DMS114 treated with DMSO at 0.1 percent for 48 hours (cell line): ENCODE measurements around the gene INVS.
"Not testable (repeated sequence)": the region's sequence is repeated elsewhere in the genome, so short reads cannot be mapped to it uniquely, and the experiment has no call there.

Experiments
- DNase-seq: peaks from one replicate; lab custom pipeline; 2025; ENCODE audit not compliant: unreplicated experiment; lab: John Stamatoyannopoulos, UW

The INVS gene

DNA sequence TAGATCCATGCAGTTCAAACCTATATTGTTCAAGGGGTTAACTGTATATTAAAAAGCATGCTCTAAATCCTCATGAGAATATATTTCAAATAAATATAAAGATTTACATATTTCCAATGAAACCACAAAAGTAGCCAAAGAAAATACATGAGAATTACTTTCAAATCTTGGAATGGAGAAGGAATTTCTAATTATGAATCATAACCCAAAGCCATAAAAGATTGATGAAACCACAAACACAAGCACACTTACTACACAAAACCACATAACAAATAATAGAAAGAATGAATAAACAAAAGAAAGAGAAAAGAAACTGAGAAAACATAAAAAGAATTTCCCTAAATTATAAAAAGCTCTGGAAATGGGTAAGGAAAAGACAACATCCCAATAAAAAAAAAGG lies 16.3 kb upstream of the INVS start:
- no peak for DNase-seq

GRCh38 chr9:100083448-100084127 lies 15.5 kb upstream of the INVS start:
- no peak for DNase-seq

DNA sequence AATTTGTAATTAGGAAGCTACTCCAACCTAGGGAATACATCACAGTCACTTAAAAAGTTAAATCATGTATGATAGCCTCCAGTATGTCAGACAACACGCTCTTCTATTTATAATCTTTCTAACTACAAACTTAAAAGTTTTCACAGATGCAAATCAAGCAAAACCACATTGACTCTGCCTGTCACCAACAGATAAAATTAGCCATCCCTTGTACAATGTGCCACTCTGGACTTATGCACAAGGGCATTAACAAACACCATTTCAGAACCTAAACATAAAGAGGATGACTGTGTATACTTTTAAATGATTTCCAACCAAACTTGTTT lies 15.0 kb upstream of the INVS start:
- no peak for DNase-seq

DNA sequence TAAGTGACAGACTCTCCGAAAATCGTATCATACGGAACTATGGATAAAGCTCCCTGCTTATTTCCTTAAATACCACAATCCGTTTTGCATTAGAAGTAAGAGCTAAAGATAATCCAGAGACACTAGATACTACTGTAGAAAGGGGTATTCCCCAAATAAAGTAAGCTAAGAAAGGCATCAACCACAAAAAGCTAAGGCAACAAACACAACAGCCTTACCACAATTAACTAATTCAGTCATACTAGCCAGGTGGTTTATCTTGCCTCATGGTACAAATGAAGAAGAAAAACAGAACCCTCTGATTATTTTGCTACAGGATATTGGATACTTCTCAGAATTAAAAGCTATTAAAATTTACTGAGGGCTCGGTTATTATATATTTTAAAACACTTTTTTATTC lies 14.3 kb upstream of the INVS start:
- no peak for DNase-seq

DNA sequence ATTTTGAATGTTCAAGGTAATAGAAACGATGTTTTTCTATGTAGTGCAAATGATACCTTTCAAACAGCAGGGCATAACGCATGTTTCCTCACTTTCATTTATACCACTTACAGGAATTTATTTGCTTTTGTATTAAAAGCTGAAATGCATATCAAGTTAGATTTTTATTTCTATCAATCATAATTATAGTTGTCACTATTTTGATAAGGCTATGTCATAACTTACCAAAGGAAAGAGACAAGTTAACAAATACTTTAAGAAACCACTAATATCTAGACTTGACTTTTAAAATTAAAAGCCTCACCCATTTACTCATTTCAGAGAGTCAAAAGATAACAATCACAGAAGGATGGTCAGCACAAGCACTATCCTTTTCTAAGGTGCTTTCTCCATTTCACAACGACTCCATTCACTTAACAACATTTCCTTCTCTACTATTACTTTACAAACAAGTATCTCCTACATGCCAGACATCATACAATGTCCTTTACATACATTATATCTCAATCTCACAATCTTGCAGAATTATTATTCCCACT lies 12.9 kb upstream of the INVS start:
- no peak for DNase-seq

DNA sequence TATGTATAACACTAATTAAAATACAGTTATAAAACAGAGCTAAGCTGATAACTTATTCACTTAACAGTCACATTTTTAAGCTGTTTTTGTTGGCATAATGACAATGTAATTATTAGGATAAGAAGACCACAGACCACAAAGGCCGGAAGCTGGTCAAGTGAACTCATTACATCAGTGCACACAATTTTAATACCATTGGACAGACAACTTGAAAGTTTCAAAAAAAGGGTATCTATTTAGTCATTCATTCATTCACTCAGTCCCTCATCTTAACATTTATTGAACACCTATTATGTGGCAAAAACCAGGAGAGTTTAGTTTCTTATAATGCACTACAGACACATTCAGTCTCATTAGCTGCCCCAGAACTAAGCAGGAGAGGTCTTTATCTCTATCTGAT lies 11.8 kb upstream of the INVS start:
- DNase-seq: no peak

- no peak for DNase-seq
These were observed 10.8 kb upstream of the INVS start for GRCh38 chr9:100088202-100088601.

DNA sequence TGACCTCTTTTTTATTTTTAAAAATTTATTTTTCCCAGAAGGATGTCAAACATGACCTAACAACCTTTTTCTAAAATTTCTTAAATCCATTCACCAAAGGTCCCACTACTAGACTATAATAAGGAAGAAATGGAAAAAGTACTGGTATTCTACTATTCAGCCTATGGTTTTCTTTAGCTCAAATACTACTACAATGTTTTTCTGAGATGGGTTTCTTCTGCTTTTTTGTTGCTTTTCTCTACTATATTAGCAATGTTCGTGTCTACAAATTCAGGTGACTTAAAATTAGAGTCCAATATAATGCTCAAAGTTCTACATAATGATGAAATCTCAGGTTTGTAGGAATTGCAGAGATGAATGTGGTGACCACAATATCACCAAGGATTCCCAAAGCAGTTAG lies 8.2 kb upstream of the INVS start:
- DNase-seq: no peak

DNA sequence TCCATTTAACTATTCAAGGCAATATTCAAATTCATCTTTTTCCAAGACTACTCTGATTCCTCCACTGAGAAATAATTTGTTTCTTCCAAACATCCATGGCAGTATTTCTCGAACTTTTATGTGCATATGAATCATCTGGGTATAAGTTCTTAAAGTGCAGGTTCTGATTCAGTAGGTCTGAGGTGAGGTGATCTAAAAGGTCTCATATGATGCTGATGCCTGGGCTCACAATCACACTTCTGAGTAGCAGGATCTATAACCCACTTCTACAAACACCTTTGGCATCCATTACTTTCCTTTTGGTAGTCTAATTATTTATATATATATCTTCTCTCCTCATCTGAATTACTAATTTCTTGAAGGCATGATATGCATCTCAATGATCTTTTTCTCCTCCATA lies 7.4 kb upstream of the INVS start:
- DNase-seq: no peak

DNA sequence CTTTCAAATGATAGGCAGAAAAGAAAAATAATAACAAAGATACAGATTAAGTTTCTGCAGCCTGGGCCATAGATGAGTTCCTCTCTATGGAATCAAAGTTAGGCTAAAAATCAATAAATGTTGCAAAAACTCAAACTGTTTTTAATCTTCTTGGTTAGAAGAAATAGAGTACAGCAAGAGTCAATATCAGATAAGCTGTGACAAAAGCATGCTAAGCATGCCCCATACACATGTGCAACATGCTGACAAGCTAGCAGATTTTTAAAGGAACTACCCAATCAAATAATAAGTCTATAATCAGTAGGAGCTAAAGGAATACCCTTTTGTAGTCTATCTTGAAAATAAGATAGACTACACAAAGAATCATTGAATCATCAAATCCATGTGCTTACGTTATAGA lies 7.0 kb upstream of the INVS start:
- no peak for DNase-seq

- DNase-seq: not testable (repeated sequence)
These were observed 4.6 kb upstream of the INVS start for GRCh38 chr9:100094411-100094810.

DNA sequence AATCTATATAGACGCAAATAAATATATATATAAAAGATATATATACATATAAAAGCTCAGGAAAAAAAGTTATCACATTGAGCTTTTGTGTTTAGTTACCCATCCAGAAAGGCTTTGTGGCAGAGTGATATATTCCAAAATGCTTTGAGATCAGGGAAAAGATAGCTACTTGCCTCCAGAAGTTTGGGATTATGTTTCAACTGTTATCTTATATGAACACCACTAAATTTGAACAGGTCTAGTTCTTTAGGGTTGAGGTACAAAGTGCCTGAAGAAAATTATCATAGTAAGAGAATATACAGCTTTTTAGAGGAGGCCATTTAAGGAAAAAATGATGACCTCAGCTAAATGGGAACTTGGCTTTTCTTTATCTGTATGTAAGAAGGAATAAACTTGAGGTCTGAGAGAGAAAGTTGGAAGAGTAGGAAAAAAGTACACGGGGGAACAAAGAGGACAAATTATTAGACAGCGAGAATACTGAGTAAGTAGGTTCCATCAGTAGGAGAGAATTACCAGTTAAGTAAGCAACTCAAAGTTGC lies 2.6 kb upstream of the INVS start:
- DNase-seq: no peak

DNA sequence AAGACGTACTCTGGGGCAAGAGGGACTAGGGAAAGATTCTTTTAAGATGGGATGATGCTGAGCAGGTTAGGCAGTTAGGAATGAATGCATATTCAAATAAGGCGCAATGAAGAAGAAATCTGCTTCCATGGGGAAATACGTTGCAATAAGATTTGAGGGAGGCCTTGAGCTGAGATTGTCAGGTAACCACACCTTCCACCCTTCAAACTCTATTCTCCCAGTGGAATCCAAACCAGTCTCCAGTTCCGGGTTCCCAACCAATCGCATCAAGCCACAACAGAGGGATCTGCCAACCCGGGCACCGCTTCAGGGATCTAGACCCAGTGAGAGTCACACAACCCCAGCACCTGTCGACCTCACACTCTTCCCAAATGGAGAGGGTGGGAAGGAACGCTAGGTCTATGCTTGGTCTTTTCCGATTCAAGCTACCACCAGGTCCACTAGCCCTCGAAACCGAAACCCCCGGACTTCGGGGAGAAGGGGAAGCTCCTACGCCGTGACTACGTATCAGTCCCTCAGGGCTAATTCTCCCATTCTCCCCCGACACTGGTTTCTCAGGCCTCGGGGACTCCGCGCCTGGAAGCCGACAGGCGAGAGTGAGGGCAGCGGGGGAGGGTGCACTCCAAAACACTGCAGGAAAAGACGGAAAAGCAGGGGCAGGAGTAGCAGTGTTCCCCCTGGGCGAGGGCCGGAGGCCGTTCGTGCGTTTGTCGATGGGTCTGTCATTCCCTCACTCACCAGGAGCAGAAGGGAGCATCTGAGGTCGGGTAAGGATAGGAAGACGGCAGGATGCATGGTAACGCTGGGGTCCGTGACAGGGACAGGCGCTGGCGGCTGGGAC lies 777 bp upstream of the INVS start:
- DNase-seq: peak; percentile 9

DNA sequence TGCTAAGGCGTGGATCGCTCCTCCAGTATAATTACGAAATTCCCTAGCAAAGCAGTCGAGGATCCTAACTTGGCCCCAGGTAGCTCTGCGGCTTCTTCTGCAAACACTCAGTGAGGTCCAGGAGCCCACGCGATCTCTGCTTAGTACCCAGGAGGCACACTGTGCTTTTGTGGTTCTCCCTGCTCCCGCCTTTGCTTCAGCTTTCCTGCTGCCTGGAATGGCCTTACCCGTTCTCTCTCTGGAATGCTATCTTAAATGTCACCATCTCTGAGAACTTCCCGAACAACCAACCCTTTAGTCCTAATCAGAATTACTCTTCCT lies 639 bp downstream of the INVS start:
- peak; percentile 30 for DNase-seq

DNA sequence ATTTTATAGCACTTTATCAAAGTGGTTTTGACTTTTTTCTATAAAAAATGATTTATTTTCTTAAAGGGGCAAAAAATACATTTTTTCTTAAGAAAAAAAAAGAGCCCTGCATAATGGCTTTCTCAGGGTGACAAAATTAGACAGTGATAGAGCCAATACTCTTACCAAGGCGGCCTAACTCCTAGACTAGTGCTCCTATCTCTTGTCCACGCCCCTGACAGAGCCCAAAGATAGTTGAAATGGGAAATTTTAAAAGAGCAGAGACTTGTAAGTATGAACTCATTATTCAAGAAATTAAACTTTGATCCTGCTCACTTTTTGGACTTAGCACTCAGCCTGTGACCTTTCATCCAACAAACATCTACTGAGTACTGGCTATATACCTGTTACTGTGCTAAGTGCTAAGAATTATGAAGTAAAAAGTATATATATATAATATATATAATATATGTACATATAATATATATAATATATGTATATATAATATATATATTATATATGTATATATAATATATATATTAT lies 1.2 kb downstream of the INVS start:
- DNase-seq: no peak

GRCh38 chr9:100101608-100102007 lies 2.6 kb downstream of the INVS start:
- no peak for DNase-seq

GRCh38 chr9:100104314-100104713 lies 5.3 kb downstream of the INVS start:
- DNase-seq: no peak

- DNase-seq: no peak
These were observed 6.8 kb downstream of the INVS start for GRCh38 chr9:100105861-100106260.

DNA sequence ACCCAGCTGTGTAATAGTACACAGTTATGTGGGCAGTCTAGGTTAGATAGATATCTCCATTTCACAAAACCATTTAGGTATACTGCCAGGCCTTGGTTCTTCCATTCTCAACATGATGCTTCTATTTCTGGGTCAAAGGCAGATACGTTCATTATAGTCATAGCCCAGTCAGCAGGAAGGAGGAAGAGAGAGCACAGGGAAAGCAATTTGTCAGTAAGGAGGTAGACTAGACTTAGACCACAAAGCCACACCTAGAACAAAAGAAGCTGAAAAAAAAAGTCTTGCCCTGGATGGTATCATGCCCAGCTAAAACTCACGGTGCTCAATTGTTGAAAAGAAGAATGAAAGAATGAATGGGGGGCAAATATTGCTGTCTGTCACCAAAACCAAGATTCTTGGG lies 7.6 kb downstream of the INVS start:
- no peak for DNase-seq

DNA sequence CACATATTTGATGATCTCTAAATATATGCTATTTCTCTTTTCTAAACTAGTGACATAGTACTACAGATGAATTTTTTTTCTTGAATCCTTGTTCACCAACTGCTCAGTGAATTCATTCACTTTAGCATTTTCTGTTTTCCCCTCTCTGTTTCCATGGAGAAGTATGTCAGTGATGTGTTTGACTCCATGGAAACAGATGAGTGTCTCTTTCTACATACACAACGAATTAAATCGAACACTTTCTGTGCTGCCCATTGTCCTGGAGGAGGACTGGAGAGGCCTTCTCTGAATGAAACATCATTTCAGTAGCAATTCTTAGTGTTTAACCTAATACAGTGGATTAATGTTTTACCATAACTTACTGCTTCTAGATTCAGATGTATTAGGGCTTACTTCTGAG lies 9.5 kb downstream of the INVS start:
- DNase-seq: no peak

DNA sequence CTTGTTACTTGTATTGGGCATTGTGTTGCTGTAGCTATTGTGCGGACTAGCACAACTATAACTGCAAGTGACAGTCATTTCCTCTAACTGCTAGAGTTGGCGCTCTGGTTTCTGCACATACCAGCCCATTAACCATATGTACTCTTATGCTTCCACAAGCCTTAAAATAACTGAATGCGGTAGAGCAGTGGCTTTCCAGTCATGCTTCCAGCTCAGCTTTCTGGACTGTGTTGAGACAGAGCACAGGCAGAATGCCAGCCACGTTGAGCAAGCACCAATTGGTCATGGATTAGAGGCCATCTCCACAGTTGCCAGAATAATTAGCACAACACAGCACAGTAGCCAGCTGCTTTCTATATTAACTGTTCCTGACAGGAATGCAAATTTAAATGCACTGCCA lies 12.2 kb downstream of the INVS start:
- DNase-seq: no peak

DNA sequence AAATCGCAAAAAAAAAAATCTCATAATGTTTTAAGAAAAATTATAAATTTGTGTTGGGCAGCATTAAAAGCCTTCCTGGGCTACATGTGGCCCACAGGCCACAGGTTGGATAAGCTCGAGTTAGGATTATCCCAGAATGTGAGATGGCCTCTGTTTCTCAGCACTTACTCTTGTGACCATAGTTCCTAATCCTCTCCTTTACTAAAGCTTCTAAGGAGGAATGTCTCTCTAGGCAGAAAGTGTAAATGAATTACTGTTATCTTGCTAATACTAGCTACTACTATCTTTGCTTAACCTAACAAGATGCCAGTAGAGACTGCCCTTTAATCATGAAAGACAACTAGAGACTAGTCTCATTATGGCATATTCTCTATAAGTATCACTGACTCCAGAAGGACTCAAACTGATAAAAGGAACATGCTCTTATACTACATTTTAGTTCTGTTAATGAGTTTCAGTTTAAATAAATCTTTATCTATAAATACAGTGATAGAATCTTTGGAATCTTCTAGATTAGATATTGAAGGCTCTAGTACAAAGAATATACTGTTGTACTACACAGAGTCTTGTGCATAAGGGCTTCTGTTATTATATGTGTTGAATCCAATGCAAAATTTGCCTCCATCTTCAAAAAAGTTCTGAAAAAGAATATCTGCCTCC lies 13.8 kb downstream of the INVS start:
- DNase-seq: no peak
